GM23248 (cell line): ENCODE results near the gene DOP1A. TPM values are rescaled to one million over a fixed set of nuclear protein-coding genes. Genes with fewer than 3 reads are reported as not detected.
A peak's percentile ranks its signal among the peaks of the same experiment; 100 is the strongest.

Source experiments
- DNase-seq: peaks from one replicate; pipeline ENCODE4 v3.0.0-alpha.2; 2015
- H2AFZ ChIP-seq: fragments of 200-600 bp; sonication (generic); 2 replicates; pipeline ENCODE4 v1.6.1; 2016; ENCODE audit warnings: antibody characterized with exemption
- H3F3A ChIP-seq: fragments of 200-600 bp; sonication (generic); 2 replicates; pipeline ENCODE4 v1.6.1; 2016; ENCODE audit warnings: mild to moderate bottlenecking, antibody characterized with exemption, mixed run types; ENCODE audit not compliant: insufficient read depth
- H3K27ac ChIP-seq: fragments of 200-600 bp; sonication (generic); 2 replicates; pipeline ENCODE4 v1.5.1; 2016; ENCODE audit warnings: mild to moderate bottlenecking
- H3K27me3 ChIP-seq: fragments of 200-600 bp; sonication (generic); replicated peaks from 2 replicates; pipeline ENCODE4 v1.6.1; 2016; ENCODE audit warnings: mild to moderate bottlenecking; ENCODE audit not compliant: insufficient read depth
- H3K36me3 ChIP-seq: fragments of 200-600 bp; sonication (generic); 2 replicates; pipeline ENCODE4 v1.6.1; 2016; ENCODE audit warnings: low read depth, mild to moderate bottlenecking
- H3K4me1 ChIP-seq: fragments of 200-600 bp; sonication (generic); 2 replicates; pipeline ENCODE4 v1.6.1; 2016; ENCODE audit warnings: mild to moderate bottlenecking; ENCODE audit not compliant: insufficient read depth
- H3K4me2 ChIP-seq: fragments of 200-600 bp; sonication (generic); one replicate; pipeline ENCODE4 v1.6.1; 2016; ENCODE audit warnings: mild to moderate bottlenecking; ENCODE audit not compliant: unreplicated experiment
- H3K4me3 ChIP-seq: fragments of 200-600 bp; sonication (generic); 2 replicates; pipeline ENCODE4 v1.5.1; 2016; ENCODE audit warnings: mild to moderate bottlenecking
- H3K79me2 ChIP-seq: fragments of 200-600 bp; sonication (generic); 2 replicates; pipeline ENCODE4 v1.6.1; 2016; ENCODE audit warnings: mild to moderate bottlenecking; ENCODE audit not compliant: insufficient read depth
- H3K9ac ChIP-seq: fragments of 200-600 bp; sonication (generic); 2 replicates; pipeline ENCODE4 v1.6.1; 2016; ENCODE audit warnings: mild to moderate bottlenecking
- H3K9me2 ChIP-seq: fragments of 200-600 bp; sonication (generic); 2 replicates; pipeline ENCODE4 v1.6.1; 2016; ENCODE audit warnings: mixed run types, mild to moderate bottlenecking, moderate library complexity; ENCODE audit not compliant: insufficient read depth
- H3K9me3 ChIP-seq: fragments of 200-600 bp; sonication (generic); one replicate; pipeline ENCODE4 v1.6.1; 2017; ENCODE audit warnings: low read depth
- H4K20me1 ChIP-seq: fragments of 200-600 bp; sonication (generic); 2 replicates; pipeline ENCODE4 v1.6.0; 2016; ENCODE audit not compliant: insufficient read depth
- EZH2 ChIP-seq: fragments of 200-600 bp; sonication (generic); IDR thresholded peaks from 2 replicates; pipeline ENCODE4 v1.6.1; 2018; ENCODE audit warnings: antibody characterized with exemption, mild to moderate bottlenecking; ENCODE audit not compliant: insufficient read depth, poor library complexity, severe bottlenecking
- EZH2phosphoT487 ChIP-seq: fragments of 200-600 bp; sonication (generic); IDR thresholded peaks from 2 replicates; pipeline ENCODE4 v1.6.1; 2018; ENCODE audit warnings: antibody characterized with exemption, moderate library complexity, mild to moderate bottlenecking, low read depth; ENCODE audit not compliant: insufficient read depth
- WGBS, 2 experiments: methylation state at CpG; one replicate each; pipeline ENCODE4 v1.1.6; 2015 to 2017; ENCODE audit warnings: low lambda C conversion rate in 2 of 2, low coverage in 1 of 2; ENCODE audit errors: missing lambda C conversion rate in 2 of 2; 5-methylcytosine and 5-hydroxymethylcytosine counted together
- in situ Hi-C: fragments of 300-500 bp; cut with MboI; formaldehyde crosslinking; loops from 2 replicates; pipeline ENCODE4 v1.15.0; 2020
- polyA plus RNA-seq: library from polyadenylated mRNA; unstranded; fragments of >200 nt; fragmentation: Nextera tagmentation; extraction: Ambion mirVana; gene quantifications from 2 replicates; pipeline ENCODE4 v1.2.1, GENCODE V29; 2016
- total RNA-seq: library from RNA; depleted of rRNA; stranded (reverse); fragments of >200 nt; shearing (Covaris generic); gene quantifications from 2 replicates; pipeline ENCODE4 v1.2.3, GENCODE V29; 2014

DOP1A gene
- total and polyA plus RNA-seq, 2 experiments from 2014 or later = 3.5 to 18.2 TPM

DNA sequence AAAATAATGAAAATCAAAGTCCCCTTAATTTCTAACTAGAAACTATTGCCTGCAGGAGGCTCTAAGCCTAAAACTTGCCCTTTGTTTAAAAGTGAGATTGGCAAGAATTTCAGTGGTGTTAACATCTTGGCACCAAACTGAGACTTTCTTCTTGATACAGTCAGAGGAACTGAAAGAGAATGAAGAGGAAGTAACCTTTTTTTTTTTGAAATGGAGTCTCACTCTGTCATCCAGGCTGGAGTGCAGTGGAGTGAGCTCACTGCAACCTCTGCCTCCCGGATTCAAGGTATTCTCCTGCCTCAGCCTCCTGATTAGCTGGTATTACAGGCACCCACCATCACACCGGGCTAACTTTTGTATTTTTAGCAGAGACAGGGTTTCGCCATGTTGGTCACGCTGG is 3.6 kb downstream of the DOP1A start:
- no peak overlapping the region for H3K4me2 ChIP-seq
- in situ Hi-C loops = loop anchor here (25.0 kb wide), 1 partner anchor 709 kb away; the partner anchor contains the start of gene TPBG

DNA sequence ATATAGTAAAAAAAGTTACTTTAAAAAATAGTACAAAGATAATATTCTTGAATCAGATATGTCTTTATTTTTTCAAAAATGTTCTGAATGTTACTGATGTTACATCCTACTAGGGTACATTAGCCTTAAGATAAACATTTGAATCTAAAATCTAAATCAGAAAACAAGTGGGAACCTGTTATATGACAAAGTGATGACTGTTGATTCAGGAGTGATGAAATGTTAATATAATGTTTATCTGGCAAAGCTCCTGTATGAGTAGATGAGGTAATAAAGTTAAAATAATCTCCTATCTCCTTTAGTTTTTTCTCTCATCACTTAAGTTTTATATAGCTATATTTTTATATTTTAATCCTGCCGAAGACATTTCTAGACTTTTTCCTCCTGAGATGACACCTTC is 4.2 kb downstream of the DOP1A start:
- H3K4me3 ChIP-seq = no peak overlapping the region
- H3K27me3 ChIP-seq = no peaks in the 10 kb centered on the region
- H3K4me1 ChIP-seq = peaks cover 12% of the 10 kb centered on the region
- H2AFZ ChIP-seq = no peak overlapping the region
- DNase-seq = peak; percentile 38
- H3K27ac ChIP-seq = no peak overlapping the region
- no peak overlapping the region for H3K4me2 ChIP-seq
- 85 to 88% methylated on average over 1 of the region's 1 CpG for WGBS, 2 experiments
- in situ Hi-C loops = loop anchor here (25.0 kb wide), 1 partner anchor 709 kb away; the partner anchor contains the start of gene TPBG
- no peaks in the 10 kb centered on the region for H4K20me1 ChIP-seq
- no peak for TF ChIP-seq EZH2
- no peak for TF ChIP-seq EZH2phosphoT487
- no peaks in the 10 kb centered on the region for H3K9me2 ChIP-seq
- H3K9me3 ChIP-seq = no peaks in the 10 kb centered on the region
- H3K9ac ChIP-seq = no peak overlapping the region
- no peaks in the 10 kb centered on the region for H3F3A ChIP-seq
- H3K79me2 ChIP-seq = peaks cover 84% of the 10 kb centered on the region
- no peaks in the 10 kb centered on the region for H3K36me3 ChIP-seq

More for the DNA sequence above, 3.6 kb downstream of the DOP1A start:
- H3K4me3 ChIP-seq = no peak overlapping the region
- H3K9ac ChIP-seq = no peak overlapping the region
- no peaks in the 10 kb centered on the region for H4K20me1 ChIP-seq
- no peaks in the 10 kb centered on the region for H3K9me2 ChIP-seq
- peaks cover 78% of the 10 kb centered on the region for H3K79me2 ChIP-seq
- no peak overlapping the region for H3K27ac ChIP-seq
- TF ChIP-seq EZH2 = no peak
- TF ChIP-seq EZH2phosphoT487 = no peak
- H3K9me3 ChIP-seq = no peaks in the 10 kb centered on the region
- no peak overlapping the region for H2AFZ ChIP-seq
- no peaks in the 10 kb centered on the region for H3F3A ChIP-seq
- no peaks in the 10 kb centered on the region for H3K36me3 ChIP-seq
- H3K4me1 ChIP-seq = peaks cover 12% of the 10 kb centered on the region
- 73 to 75% methylated on average over 4 of the region's 4 CpGs for WGBS, 2 experiments
- no peaks in the 10 kb centered on the region for H3K27me3 ChIP-seq
- DNase-seq = peak; percentile 39

DNA sequence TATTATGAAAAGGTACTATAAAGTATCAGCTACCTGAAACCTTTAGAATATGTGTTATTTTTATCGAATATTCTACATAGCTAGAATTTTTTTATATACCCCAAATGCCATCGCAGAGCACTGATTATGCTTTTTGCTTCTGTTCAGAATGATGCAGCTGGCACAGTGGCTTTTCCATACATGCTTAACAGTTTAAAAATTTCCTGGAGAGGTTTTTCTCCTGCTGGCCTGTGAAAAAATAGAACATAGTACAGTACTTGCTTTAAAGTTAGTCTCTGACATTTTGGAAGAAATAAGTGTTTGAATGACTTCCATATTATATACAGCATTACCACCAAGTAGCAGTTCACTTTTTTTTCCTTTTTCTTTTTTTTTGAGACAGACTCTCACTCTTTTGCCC is 5.3 kb downstream of the DOP1A start:
- H3K4me1 ChIP-seq = peaks cover 8% of the 10 kb centered on the region; the same call in 1 of the 2 replicates
- no peak overlapping the region for H3K4me3 ChIP-seq
- no peaks in the 10 kb centered on the region for H3K36me3 ChIP-seq
- H3K9me3 ChIP-seq = no peaks in the 10 kb centered on the region
- TF ChIP-seq EZH2 = no peak
- no peak for TF ChIP-seq EZH2phosphoT487
- no peaks in the 10 kb centered on the region for H4K20me1 ChIP-seq
- no peak overlapping the region for H3K4me2 ChIP-seq
- H3K9ac ChIP-seq = no peak overlapping the region
- H3K9me2 ChIP-seq = no peaks in the 10 kb centered on the region
- no peaks in the 10 kb centered on the region for H3F3A ChIP-seq
- no peak overlapping the region for H3K27ac ChIP-seq
- peaks cover 93% of the 10 kb centered on the region for H3K79me2 ChIP-seq
- WGBS, 2 experiments = 100% methylated on average over 2 of the region's 2 CpGs
- no peak for DNase-seq
- no peak overlapping the region for H2AFZ ChIP-seq
- no peaks in the 10 kb centered on the region for H3K27me3 ChIP-seq
- in situ Hi-C loops = loop anchor here (25.0 kb wide), 1 partner anchor 710 kb away; the partner anchor contains the start of gene TPBG

DNA sequence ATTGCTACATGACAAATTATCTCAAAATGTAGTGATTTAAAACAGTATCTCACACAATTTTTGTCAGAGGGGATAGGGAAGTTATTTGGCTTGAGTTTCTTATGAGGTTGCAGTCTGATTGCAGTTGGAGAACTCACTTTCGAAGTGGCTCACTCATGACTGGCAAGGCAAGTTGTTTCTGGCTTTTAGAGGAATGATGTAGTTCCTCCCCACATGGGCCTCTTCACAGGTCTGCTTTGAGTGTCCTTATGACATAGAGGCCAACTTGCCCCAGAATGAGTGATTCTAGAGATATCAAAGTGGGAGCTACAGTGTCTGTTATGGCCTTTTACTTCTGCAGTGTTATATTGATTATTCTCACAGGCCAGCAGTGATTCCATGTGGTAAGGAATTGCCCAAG is 6.1 kb downstream of the DOP1A start:
- H2AFZ ChIP-seq = no peak overlapping the region
- H3F3A ChIP-seq = no peaks in the 10 kb centered on the region
- H3K36me3 ChIP-seq = no peaks in the 10 kb centered on the region
- TF ChIP-seq EZH2 (no peak), EZH2phosphoT487 (no peak)
- H3K27me3 ChIP-seq = no peaks in the 10 kb centered on the region
- whole genome bisulfite sequencing, 2 experiments = 100% methylated on average over 1 of the region's 1 CpG
- H3K9me2 ChIP-seq = no peaks in the 10 kb centered on the region
- no peaks in the 10 kb centered on the region for H3K9me3 ChIP-seq
- 0 out of 2 replicates have a peak, but pooled peaks cover 6% of the 10 kb centered on the region for H4K20me1 ChIP-seq
- peaks cover 4% of the 10 kb centered on the region; the same call in 1 of the 2 replicates for H3K4me1 ChIP-seq
- peaks cover 94% of the 10 kb centered on the region for H3K79me2 ChIP-seq
- H3K27ac ChIP-seq = no peak overlapping the region
- DNase-seq = no peak
- in situ Hi-C loops = loop anchor here (25.0 kb wide), 1 partner anchor 711 kb away; the partner anchor contains the start of gene TPBG
- H3K4me3 ChIP-seq = no peak overlapping the region
- H3K9ac ChIP-seq = no peak overlapping the region
- no peak overlapping the region for H3K4me2 ChIP-seq
